IPS DF 6.9 (cell line): ENCODE results near the gene DSCAM.
"Not testable (repeated sequence)": the region's sequence is repeated elsewhere in the genome, so short reads cannot be mapped to it uniquely, and the experiment has no call there.

Experiments used
- DNase-seq: peaks from one replicate; pipeline ENCODE4 v3.0.0-alpha.2; 2013; ENCODE audit warnings: low read depth, low spot score
- H3K27ac ChIP-seq: one replicate; pipeline ENCODE4 v1.5.1; 2013; ENCODE audit warnings: low read length, control low read depth
- H3K27me3 ChIP-seq: 2 replicates; pipeline ENCODE4 v1.6.1; 2013; ENCODE audit warnings: mild to moderate bottlenecking, low read length; ENCODE audit not compliant: control insufficient read depth, insufficient read depth
- H3K36me3 ChIP-seq: 2 replicates; pipeline ENCODE4 v1.6.1; 2013; ENCODE audit warnings: low read length; ENCODE audit not compliant: control insufficient read depth, insufficient read depth
- H3K4me1 ChIP-seq: 2 replicates; pipeline ENCODE4 v1.6.1; 2013; ENCODE audit warnings: low read length; ENCODE audit not compliant: control insufficient read depth, insufficient read depth
- H3K4me3 ChIP-seq: 2 replicates; pipeline ENCODE4 v1.5.1; 2013; ENCODE audit warnings: mild to moderate bottlenecking, low read length
- H3K9me3 ChIP-seq: 2 replicates; pipeline ENCODE4 v1.6.1; 2013; ENCODE audit warnings: low read length, inconsistent platforms; ENCODE audit not compliant: control insufficient read depth, insufficient read depth
- WGBS: extraction: QIAGEN DNeasy Blood & Tissue Kit; methylation state at CpG from one replicate; pipeline ENCODE4 v1.1.7; 2013; ENCODE audit warnings: mixed read lengths, missing lambda C conversion rate; ENCODE audit not compliant: insufficient read length, insufficient coverage; 5-methylcytosine and 5-hydroxymethylcytosine counted together

The DSCAM gene

DNA sequence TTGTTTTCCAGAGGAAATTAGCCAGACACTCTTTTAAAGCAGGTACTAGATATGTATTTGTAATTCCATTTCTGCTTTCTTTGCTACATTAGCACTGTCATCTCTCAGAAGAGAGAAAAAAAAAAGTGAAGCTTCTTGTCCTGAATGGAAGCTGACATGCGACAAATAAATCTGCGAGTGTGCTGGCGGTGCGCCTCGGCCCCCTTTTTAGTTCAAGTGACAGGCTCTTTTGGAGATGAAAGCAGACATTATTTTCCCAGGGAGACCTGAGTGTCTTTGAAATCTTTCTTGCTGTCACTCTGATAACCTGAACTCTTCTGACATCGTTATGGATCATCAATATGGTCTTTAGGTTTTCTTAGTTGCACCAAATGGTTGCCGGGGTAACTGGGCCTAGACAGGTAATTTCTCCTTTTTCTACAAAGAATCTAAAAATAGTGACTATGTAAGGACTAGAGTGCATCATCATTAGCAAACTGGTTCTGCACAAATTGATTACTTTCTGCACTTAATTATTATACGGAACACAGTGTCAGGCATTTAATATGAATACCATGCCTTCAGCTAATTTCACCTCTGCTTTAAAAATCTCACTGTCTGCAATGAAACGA lies 501.1 kb downstream of the DSCAM start:
- DNase-seq, result no peak
- Histone ChIP-seq H3K27ac (no peak overlapping the region), H3K9me3 (peaks cover 7% of the 10 kb centered on the region), H3K36me3 (no peaks in the 10 kb centered on the region), H3K4me3 (no peak overlapping the region), H3K27me3 (no peaks in the 10 kb centered on the region), H3K4me1 (no peaks in the 10 kb centered on the region)
- no CpG with 5 or more reads among the region's 9 CpGs for WGBS

GRCh38 chr21:40340357-40340756 lies 506.6 kb downstream of the DSCAM start:
- H3K4me1 ChIP-seq, result no peaks in the 10 kb centered on the region
- no peaks in the 10 kb centered on the region for H3K27me3 ChIP-seq
- no peak overlapping the region for H3K4me3 ChIP-seq
- peaks cover 3% of the 10 kb centered on the region for H3K9me3 ChIP-seq
- no peak for DNase-seq
- H3K27ac ChIP-seq, result no peak overlapping the region
- no peaks in the 10 kb centered on the region for H3K36me3 ChIP-seq

GRCh38 chr21:40339050-40339449 lies 507.9 kb downstream of the DSCAM start:
- H3K4me3 ChIP-seq, result no peak overlapping the region
- H3K27me3 ChIP-seq, result no peaks in the 10 kb centered on the region
- no CpG with 5 or more reads among the region's 18 CpGs for WGBS
- H3K9me3 ChIP-seq, result peaks cover 7% of the 10 kb centered on the region
- no peak for DNase-seq
- H3K27ac ChIP-seq, result no peak overlapping the region
- H3K36me3 ChIP-seq, result no peaks in the 10 kb centered on the region
- H3K4me1 ChIP-seq, result no peaks in the 10 kb centered on the region

- Histone ChIP-seq H3K4me1 (no peaks in the 10 kb centered on the region), H3K27me3 (no peaks in the 10 kb centered on the region), H3K27ac (no peak overlapping the region), H3K4me3 (no peak overlapping the region), H3K9me3 (peaks cover 7% of the 10 kb centered on the region), H3K36me3 (no peaks in the 10 kb centered on the region)
- no CpG with 5 or more reads among the region's 13 CpGs for WGBS
- DNase-seq, result no peak
Observed at GRCh38 chr21:40337981-40338380, 509.0 kb downstream of the DSCAM start.

DNA sequence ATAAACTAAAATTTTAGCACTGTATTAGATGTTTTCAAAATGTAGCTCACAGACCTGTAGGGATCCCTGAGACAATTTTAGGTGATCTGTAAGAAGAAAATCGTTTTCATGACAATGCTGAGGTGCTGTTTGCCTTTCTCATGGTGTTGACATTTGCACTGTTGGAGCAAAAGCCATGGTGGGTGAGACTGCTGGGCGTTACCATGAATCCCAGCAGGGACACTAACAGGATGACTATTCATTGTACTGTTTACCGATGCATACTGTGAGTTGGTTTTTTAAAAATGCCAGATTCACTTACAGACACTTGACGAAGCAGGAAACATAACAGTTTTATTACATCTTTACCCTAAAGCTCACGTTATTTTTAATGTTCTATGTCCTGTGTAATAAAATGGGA lies 511.3 kb downstream of the DSCAM start:
- Histone ChIP-seq H3K9me3 (peaks cover 5% of the 10 kb centered on the region), H3K4me3 (no peak overlapping the region), H3K36me3 (no peaks in the 10 kb centered on the region), H3K27me3 (no peaks in the 10 kb centered on the region), H3K27ac (no peak overlapping the region), H3K4me1 (no peaks in the 10 kb centered on the region)
- DNase-seq, result no peak
- WGBS, result no CpG with 5 or more reads among the region's 5 CpGs

DNA sequence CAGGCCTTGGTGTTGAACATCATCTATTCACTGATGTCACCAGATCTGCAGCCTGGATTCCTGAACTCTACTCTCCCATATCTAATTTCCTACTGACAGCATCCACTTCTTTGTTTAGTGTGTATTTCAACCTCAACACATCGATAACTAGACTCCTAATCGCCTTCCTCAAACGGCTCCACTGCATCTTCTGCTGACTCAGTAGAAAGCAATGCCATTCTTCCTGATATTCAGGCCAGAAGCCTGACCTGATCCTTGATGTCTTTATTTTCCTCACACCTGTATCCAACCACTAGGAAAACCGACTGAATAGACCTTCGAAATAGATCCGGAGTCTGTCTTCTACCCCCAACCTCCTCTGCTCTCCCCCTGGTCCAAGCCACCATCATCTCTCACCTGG lies 512.8 kb downstream of the DSCAM start:
- peaks cover 4% of the 10 kb centered on the region for H3K9me3 ChIP-seq
- DNase-seq, result no peak
- no CpG with 5 or more reads among the region's 6 CpGs for WGBS
- H3K27ac ChIP-seq, result no peak overlapping the region
- no peaks in the 10 kb centered on the region for H3K4me1 ChIP-seq
- no peaks in the 10 kb centered on the region for H3K36me3 ChIP-seq
- no peak overlapping the region for H3K4me3 ChIP-seq
- no peaks in the 10 kb centered on the region for H3K27me3 ChIP-seq

- H3K27me3 ChIP-seq, result no peaks in the 10 kb centered on the region
- no peak overlapping the region for H3K27ac ChIP-seq
- peaks cover 4% of the 10 kb centered on the region for H3K9me3 ChIP-seq
- no CpG with 5 or more reads among the region's 4 CpGs for WGBS
- no peak for DNase-seq
- no peaks in the 10 kb centered on the region for H3K4me1 ChIP-seq
- no peak overlapping the region for H3K4me3 ChIP-seq
- H3K36me3 ChIP-seq, result no peaks in the 10 kb centered on the region
Observed at GRCh38 chr21:40333731-40334130, 513.2 kb downstream of the DSCAM start.

GRCh38 chr21:40331804-40332203 lies 515.2 kb downstream of the DSCAM start:
- H3K4me3 ChIP-seq, result no peak overlapping the region
- peaks cover 4% of the 10 kb centered on the region for H3K9me3 ChIP-seq
- H3K36me3 ChIP-seq, result no peaks in the 10 kb centered on the region
- no peak overlapping the region for H3K27ac ChIP-seq
- no peak for DNase-seq
- no peaks in the 10 kb centered on the region for H3K4me1 ChIP-seq
- no peaks in the 10 kb centered on the region for H3K27me3 ChIP-seq
- WGBS, result no CpG with 5 or more reads among the region's 3 CpGs

DNA sequence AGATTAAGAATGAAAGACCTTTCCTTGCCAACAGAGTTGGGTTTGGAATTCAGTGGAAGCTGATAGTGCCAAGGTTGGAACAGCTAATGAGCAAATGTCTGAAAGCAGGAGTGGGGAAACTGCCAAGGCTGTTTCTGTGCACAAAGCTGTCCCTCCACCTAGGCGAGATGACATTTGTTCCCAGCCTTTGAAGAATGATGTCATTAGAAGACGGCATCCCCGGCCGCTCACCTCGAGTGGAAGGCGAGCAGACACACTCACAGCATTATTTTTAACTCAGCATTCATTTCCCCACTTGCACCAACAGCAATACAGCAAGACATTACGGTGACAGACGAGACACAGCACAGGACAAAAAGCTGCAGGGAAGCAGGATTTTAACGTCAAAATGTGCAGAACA lies 515.8 kb downstream of the DSCAM start:
- Histone ChIP-seq H3K9me3 (peaks cover 6% of the 10 kb centered on the region), H3K27me3 (no peaks in the 10 kb centered on the region), H3K36me3 (no peaks in the 10 kb centered on the region), H3K4me3 (no peak overlapping the region), H3K4me1 (no peaks in the 10 kb centered on the region), H3K27ac (no peak overlapping the region)
- no peak for DNase-seq
- WGBS, result no CpG with 5 or more reads among the region's 9 CpGs

- no peak for DNase-seq
- WGBS, result no CpG with 5 or more reads among the region's 1 CpG
Observed at GRCh38 chr21:40324389-40324788, 522.6 kb downstream of the DSCAM start.

GRCh38 chr21:40320718-40321117 lies 526.2 kb downstream of the DSCAM start:
- H3K27me3 ChIP-seq, H3K36me3 ChIP-seq, H3K4me3 ChIP-seq, H3K27ac ChIP-seq, H3K4me1 ChIP-seq, H3K9me3 ChIP-seq, DNase-seq: not testable (repeated sequence)
- WGBS, result no CpG with 5 or more reads among the region's 2 CpGs

More at GRCh38 chr21:40324389-40324788, 522.6 kb downstream of the DSCAM start:
- H3K36me3 ChIP-seq, result no peaks in the 10 kb centered on the region
- no peaks in the 10 kb centered on the region for H3K4me1 ChIP-seq
- no peaks in the 10 kb centered on the region for H3K27me3 ChIP-seq
- peaks cover 9% of the 10 kb centered on the region for H3K9me3 ChIP-seq
- H3K4me3 ChIP-seq, result no peak overlapping the region
- no peak overlapping the region for H3K27ac ChIP-seq
